Non-pigmented ciliary epithelial cell (primary cell): ENCODE results near the gene ATAT1.

Experiments
- DNase-seq: peaks from one replicate; pipeline ENCODE4 v3.0.0-alpha.2; 2010; ENCODE audit warnings: low read depth

The ATAT1 gene

DNA sequence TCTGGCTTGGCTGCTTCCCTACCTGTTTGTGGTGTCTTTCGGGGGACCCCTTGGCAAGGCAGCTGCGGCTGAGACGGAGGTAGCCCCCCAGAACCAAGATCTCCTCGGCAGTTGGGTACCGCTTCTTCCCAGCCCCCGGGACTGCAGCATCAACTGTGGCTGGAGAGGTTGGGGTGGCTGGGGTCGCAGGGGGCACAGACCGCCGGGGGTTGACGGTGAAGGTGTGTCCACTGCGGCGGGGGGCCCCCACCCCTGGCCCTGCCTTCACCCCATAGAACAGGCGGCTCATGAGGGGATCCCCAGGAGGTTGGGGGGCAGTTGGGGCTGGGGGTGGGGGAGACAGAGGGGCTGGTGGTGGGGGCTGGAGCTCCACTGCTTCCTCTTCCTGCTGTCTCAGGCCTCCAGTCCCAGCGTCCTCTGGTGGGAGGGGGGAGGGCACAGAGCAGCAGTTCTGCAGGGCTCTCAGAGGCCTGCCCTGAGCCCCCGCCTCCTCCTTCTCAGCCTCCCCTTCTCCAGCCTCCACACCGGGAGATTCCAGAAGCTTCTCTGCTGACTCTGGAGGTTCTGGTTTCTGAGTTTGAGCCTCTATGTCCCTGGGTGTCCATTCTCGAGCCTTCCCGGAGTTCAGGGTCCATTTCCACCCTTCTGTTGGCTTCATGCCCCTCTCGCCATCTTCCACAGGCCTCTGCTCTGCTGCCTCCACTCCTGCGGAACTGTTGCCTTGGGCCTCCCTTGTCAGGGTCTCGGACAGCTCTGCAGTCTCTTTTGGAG lies 57.9 kb downstream of the ATAT1 start:
- DNase-seq, result no peak

DNA sequence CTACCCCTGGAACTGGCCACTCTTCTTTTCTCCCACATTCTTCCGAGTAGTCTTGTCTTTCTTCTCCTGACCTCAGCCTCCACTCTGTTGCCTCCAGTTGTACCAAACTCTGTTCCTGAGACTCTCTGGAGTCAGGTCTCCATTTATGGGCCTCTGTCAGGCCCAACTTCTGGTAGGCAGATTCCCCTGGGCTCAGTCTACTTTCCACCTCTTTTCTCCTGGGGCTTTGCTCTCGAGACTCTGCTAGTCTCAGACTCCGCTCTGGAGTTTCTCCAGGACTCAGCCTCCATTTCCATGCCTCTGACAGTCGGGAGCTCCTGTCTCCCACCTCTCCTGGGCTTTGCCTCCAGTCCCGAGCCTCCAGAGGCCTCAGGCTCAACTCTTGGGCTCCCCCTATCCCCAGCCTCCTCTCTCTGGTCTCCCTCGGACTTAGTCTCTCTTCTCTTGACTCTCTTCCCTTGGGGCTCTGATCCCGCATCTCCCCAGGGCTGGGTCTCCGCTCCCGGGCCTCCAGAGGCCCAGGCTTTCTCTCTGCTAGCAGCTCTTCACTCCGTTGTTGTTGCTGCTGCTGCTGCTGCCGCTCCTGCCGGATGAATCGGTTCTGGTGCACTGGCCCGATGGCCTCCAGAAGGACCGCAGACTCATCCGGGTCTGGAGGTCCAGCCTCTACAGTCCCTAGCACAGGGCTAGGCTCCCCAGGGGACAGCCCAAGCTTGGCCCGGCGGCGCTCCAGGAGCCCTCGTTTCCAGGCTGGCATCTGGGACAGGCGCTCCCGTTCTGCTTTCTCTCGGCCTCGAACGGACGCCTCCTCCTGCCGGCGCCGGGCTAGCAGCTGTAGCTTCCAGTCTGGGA lies 58.7 kb downstream of the ATAT1 start:
- no peak for DNase-seq

DNA sequence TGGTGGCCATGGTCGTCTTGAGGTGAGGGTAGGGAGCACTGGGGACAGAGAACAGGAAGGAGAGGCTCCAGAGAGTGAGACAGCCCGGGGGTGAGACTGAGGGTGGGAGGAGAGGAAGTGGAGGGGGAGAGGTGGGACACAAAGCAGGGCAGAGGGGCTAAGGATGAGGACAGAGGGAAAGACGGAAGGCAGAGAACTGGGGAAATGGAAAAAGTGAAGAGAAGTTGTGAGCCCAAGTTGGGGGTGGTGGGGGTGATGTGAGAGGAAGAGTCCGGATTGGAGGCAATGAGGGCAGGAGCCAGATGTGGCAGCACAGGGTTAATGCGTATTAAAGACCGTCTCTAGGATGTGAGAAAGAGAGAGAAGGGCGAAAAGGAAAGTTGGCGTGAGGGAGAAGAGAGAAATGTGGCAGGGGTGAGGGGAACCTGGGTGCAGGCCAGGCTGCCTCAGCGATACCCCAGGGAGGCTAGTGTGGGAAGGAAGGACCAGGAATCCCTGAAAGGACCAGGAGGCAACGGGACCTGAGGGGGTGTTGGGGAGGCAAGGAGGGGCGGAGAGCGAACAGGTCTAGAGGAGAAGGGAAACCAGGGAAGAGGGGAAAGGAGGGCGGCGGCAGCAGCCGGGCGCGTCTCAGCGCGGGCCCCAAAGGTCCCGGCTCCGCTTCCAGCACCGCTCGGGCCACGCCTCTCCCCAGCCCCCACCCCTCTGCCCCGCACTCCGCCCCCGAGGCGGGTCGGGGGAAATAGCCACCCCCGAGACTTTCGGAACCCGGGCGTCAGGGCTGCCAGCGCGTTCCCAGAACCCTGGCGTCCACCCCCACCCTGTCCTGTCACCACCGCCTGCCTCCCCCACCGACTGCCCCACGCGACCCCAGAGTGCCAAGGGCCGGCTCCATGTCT lies 59.6 kb downstream of the ATAT1 start, which contains the start of gene PPP1R18:
Gene PPP1R18 (minus strand): TSS at position 637 of the 899 bp plus-strand sequence. CDS start 627 bp downstream, at position 10.
- no peak for DNase-seq

DNA sequence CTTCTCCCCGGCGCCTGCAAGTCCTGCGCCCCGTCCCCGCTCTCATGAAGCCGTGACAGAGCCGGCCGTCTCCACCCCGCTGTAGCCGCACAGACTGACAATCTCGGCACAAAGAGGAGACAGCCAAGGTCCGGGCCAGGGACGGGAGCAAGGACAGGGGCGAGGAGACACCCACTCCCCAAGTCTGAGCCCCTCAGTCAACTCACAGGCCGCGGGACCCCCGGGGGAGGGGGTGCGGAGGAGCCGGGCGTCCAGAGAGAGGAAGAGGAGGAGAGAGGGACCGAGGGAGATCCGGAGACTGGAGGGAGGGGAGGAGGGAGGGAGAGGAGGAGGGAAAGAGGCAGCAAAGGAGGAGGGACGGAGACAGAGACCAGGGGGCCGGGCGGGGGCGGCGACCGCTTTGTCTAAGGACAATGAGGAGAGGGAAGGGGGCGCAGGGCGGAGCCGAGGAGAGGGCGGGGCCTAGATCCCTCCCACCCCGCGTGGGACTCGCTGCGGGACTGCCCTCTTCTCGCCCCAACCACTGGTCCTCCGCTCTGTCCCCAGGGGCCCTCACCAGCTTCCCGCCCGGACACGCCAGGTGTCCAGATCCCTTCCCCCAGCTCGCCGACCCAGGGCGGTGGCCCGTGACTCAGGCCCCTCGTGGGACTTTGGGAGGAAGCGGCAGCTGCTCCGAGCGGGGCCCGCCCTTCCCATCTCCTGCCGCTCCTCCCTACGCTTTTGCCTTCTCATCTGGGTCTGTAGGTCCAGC lies 60.4 kb downstream of the ATAT1 start:
- DNase-seq, result peak; percentile 79

DNA sequence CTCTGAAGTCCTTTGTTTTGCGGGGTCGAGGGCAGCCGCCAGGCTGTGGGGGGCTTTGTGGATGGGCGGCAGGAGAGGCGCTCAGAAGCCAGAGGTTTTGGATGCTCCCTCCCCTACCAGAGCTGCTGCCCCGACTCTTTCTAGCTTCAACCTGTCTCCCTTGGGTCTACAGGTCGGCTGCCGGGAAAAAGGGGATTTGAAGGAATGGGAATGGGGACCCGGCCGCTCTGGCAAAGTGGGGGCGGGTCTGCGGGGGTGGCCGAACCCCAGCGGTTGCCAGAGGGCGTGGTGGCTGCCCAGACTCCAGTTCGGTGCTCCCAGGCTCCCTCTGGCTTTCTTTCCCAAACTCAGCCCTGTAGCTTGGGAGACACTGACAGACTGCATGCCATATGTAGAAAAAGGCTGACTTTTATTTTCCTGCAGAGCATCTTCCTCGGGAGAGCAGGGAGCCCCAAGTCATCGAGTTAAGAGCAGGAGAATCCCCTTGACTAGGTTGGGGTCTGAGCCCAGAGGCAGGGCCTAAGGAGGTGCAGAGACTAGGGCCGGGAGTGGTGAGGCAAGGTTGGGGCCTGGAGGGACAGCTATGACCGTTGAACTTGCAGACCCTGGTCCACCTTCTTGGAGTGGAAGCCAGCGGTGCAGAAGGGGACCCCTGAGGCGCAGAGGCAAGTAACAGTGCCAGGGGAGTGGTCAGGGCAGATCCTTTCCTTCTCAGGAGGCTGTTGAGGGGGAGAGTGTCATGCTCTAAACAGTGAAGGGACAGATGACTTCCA lies 61.2 kb downstream of the ATAT1 start:
- DNase-seq, result no peak

DNA sequence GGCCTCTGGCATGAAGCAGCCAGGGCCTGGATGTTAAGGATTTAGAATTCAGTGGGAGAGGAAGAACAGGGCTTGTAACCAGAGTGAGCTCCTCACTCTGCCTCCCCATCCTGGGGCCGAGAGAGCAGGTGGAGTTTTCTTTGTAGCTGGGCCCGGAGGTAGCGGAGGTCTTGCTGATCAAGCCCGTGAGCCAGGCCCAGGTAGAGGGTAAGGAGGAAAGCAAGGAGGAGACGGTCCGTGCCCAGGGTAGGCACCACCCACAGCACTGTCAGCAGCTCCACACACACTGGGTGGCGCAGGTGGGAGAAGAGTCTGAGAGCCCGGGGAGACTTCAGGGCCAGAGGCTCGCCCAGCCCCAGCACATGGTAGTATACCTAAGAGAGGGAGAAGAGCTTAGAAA lies 61.9 kb downstream of the ATAT1 start:
- DNase-seq, result no peak

DNA sequence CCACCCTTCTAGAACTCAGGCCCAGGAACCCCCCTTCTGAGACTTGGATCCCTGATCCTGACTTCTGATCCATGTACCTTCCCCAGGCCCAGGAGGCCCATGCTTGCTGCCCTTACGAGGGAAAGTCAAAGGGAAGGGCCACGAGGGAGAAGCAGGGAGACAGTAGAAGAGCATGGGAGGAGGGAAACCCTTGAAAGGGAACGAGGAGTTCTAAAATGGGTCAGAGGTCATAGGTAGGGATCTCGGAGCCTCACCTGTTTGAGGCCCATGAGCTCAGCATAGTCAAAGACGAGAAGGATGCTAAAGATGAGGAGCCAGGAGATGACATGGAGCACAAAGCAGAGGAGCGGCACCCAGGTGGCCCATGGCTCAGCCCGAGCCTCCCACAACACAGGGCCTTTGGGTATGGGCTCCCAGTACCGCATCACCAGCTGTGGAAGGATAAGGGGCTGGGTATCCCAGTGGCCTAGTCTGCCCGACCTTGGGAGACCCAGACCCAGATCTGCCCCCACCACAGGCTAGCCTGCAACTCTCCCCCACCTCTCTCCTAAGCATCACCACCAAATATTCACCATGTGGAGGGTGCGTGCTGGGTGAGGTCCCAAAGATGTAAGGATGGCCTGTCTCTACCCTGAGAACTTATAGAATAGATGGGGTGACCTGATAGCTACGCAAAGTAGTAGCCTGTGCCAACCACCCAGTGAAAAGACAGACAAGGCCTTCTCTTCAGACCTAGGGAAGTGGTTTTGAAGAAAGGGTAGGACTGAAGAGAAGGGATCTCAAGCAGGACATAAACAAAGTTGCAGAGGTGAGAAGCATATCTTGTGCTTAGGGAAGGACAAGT lies 62.6 kb downstream of the ATAT1 start:
- DNase-seq, result no peak

DNA sequence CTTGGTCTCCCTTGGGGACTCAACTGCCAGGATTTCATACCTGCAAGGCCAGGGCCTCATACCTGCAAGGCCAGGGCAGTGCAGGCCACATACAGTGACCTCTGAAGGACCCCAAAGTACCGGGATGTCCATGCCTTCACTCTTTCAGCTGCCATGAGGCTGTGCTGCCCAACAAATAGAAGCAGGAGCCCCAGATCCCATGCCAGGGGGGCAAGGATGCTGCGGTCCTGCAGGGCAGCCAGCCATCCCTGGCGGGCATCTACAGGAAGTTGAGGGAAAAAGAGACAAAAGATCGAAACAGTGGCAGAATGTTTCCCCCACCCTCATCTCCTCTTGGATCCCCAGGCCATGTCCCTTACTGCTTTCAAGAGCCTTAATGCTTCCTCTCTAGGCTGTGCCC lies 63.3 kb downstream of the ATAT1 start:
- DNase-seq, result no peak

DNA sequence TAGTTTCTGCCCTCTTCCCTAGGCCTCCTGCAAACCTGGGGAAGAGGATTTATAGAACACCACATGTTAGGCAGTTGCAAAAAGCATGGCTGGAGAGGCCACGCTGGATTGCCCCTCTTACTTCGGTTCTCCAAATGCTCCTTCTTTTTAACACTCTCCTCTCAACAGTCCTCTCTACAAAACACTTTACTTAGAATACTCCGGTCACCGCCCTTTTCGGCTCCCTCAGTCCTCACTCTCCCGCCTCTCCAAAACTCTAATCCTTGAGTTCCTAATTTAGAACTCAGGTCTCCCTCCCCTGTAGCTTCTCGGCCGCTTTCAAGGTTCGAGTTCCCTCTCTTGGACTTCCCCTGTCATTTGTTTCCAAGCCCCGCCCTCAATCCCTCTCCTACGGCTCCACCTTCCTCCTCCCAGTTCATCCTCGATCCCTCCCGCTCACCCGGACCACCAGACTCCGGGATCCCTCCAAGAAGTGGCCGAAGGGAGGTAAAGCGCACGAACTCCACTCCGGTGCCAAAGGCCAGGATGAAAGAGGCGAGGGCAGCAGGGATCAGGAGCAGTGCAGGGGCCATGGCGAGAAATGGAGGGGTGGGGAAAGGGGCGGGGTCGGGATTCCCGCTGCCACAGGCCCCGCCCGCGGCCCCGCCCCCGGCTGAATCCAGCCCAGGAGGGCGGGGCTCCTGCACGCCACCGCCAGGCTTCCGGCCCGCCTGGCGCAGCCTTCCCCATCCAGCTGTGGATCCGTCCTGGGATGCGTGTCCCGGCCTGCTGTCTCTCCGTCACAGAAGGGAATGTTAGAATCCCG lies 63.9 kb downstream of the ATAT1 start, which contains the start of gene NRM:
Gene NRM (minus strand): TSS at position 582 of the 805 bp plus-strand sequence. CDS start 10 bp downstream, at position 572.
- no peak for DNase-seq

DNA sequence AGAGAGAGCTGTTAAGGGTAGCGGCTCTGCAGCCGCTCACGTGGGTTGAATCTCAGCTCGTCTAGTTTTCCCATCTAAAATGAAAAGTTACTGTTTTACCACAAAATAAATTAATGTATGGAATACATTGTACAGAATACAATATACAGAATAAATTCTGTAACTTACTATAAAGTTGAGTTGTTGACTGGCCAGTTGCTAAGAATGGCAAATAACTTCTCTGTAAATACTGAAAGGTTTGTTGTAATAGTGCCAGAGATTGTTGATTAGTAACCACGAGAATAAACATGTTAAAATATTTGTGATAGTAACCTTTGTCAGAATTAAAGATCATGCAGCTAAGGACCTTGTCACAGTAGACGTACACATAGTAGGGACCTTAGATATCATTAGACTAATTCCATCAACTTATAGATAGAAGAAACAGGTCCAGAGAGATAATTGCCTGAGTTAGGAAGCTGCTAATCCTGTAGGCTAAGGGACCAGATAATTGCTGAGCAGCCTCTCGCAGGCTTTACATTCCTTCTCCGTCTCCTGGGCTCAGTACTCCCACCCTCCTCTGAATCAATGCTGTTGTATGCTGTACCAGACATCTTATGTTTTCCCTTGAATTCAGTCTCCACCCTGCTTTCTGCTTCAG lies 64.7 kb downstream of the ATAT1 start:
- no peak for DNase-seq
